ENCODE measurements around the gene RASSF10. TPM values are rescaled to one million over a fixed set of nuclear protein-coding genes. Genes with fewer than 3 reads are reported as not detected.
"Not testable (repeated sequence)": the region's sequence is repeated elsewhere in the genome, so short reads cannot be mapped to it uniquely, and the experiment has no call there.

The RASSF10 gene
- total RNA-seq, 1 donor: under 0.01 TPM

DNA sequence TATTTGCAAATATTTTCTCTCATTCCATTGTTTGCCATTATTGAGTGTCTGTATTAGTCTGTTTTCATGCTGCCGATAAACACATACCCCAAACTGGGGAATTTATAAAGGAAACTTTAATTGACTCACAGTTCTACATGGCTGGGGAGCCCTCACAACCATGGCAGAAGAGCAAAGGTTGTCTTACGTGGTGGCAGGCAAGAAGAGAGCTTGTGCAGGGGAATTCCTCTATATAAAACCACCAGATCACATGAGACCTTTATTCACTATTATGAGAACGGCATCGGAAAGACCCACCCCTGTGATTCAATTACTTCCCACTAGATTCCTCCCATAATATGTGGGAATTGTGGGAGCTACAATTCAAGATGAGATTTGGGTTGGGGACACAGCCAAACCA, 10.2 kb downstream of the RASSF10 start:
- DNase-seq (ENCODE audit: low read depth in 2 of 3, low spot score in 2 of 3): no peak

DNA sequence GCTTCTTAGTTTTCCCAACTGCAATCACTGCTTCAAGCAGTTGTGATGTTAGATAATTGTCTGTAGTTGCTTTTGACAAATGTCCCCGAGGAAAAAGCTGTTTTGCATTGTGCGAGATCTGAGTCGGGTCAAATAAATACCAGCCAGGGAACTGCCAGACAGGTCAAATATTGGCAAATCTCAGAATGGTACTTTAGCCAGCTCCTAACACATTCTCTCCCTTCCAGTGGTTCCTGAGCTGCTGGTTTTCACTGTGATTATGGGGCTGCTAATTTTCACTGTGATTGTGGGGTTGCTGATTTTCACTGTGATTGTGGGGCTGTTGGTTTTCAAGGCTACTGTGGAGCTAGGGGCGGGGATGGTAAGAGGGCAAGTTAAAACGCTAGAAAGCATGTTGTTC, 14.3 kb downstream of the RASSF10 start:
- no peak for DNase-seq (ENCODE audit: low read depth in 2 of 3, low spot score in 2 of 3)

DNA sequence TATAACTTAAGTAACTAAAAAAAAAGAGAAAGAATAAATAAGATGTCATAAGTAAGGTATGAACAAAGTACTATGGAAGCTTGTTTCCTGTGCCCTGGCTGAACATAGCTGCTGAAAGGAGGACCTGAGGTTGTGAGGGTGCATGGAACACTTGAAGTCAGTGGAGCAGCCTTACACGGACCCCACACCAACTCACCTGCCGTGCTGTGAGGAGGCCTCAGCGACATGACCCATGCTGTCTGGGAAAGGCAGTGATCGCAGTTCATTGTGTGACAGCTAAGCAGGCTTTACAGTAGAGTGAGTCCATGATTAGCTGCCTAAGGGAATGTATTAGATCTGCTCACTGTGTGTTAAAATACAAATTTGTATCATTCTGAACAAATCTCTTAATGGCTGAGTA, 17.6 kb downstream of the RASSF10 start:
- DNase-seq (ENCODE audit: low read depth in 2 of 3, low spot score in 2 of 3): no peak

DNA sequence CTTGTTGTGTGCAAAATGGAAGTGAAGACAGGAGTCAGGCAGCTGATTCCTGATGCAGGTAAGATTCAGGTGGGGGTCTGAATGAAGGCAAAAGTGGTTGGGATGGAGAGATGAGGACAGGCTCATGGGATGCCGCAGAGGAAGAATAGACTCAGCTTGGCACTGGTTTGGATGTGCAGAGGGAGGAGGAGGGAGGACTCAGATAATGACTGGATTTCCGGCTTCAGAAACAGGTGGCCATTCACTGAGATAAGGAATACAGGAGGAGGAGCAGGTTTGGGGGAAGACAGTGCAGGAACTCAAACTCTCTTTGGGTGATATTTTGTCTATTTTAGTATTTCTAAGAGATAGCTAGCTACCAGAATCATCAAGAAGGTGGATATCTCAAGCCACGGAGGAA, 19.2 kb downstream of the RASSF10 start:
- no peak for DNase-seq (ENCODE audit: low read depth in 2 of 3, low spot score in 2 of 3)

DNA sequence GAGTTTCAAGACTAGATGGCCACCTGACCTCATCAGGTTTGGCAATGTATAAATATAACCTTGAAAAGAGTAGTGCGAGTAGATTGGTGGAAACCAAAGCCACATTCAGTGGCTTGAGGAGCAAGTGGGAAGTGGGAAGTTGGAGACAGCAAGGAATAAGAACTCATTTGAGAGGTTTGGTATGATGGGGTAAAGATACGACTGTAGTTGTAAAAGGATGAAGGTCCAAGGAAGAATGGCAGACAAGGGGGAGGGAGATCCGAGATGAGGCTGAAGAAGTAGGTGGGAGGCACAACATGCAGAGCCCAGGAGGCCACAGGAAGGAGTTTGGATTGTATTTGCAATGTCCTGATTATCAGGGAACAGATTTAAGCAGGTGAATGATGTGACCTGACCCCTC, 20.8 kb downstream of the RASSF10 start:
- no peak for DNase-seq (ENCODE audit: low read depth in 2 of 3, low spot score in 2 of 3)

DNA sequence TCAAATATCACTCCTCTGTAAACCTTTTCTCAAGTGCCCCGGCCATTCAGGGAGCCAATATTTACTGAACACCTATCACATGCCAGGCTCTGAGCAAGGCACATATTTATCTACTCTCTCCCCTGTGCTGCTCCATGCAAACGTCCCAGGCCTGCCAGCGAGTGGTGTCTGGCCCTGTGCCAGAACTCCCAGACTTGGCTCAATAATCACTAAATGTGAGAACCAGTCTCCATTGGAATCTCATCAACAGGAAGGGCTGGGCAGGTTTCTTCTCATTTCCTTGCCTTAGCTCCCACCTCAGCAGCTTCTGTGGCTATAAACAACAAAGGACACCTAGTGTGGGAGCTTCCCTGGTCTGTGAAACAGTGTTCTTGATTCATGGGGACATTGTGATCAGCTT, 21.7 kb downstream of the RASSF10 start:
- no peak for DNase-seq (ENCODE audit: low read depth in 2 of 3, low spot score in 2 of 3)

DNA sequence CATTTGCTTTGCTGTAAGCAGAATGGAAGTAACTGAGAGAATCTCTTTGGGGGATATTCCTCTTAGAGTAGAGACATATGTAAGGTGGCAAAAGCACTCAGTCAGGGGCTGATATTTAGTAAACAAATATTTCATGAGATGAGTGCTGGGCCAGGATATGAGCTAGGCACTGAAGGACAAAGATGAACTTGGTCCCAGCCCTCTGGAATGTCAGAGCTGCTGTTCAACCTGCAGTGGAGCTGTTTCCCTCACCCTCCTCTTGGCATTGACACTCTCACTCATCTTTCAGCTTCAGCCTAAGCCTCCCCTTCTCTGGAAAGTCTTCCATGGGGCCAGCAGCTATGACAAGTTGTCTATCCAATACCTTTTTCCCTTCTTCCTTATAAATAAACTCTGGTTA, 22.2 kb downstream of the RASSF10 start:
- no peak for DNase-seq (ENCODE audit: low read depth in 2 of 3, low spot score in 2 of 3)

DNA sequence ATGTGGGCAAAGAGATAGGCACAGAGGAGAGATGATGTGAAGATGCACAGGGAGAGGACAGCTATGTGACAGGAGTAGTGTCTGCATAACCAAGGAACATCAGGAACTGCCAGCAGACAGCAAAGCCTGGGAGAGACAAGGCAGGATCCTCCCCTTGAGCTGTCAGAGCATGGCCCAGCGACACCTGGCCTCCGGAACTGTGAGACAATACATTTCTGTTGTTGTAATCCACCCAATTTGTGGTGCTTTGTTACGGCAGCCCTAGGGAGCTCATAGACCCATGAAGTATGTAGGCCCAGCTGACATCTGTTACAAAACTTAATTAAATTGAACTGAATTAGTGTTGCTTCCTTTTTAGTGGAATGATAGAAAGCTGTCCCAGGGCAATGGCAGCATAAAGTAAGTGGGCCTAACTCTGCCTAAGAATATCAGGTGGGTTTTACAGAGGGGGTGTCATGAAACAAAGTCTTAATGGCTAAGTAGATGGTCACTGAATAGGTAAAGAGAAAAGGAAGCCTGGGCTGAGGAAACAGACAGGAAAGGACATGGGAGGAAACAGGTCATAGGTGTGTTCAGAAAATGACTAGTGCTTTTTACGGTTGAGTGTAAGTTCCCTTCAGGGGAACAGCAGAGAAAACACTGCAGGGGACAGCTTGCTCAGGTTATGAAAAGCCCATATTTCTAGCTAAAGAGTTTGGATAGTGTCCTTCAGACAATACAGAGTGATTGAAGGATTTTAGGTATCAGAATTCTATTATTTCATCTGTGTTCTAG, 24.8 kb downstream of the RASSF10 start:
- no peak for DNase-seq (ENCODE audit: low read depth in 2 of 3, low spot score in 2 of 3)

DNA sequence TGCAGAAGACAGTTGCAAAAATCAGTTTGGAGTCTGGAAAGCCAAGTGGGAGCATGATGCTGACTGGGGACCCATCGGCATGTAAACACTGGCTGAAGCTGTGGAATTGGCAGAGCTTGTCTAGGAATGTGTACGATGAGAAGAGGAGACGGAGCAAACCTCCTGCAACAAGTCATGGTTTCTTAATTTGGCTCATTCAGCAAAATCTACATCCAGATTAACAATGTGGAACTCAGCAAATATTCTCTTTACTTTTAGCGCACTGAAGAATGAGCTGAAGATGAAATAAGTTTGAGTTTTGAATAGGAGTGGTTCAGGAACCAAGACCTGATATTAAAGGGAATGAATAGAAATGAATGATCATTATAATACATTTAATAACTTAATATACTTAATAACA, 26.6 kb downstream of the RASSF10 start:
- DNase-seq (ENCODE audit: low read depth in 2 of 3, low spot score in 2 of 3): no peak

DNA sequence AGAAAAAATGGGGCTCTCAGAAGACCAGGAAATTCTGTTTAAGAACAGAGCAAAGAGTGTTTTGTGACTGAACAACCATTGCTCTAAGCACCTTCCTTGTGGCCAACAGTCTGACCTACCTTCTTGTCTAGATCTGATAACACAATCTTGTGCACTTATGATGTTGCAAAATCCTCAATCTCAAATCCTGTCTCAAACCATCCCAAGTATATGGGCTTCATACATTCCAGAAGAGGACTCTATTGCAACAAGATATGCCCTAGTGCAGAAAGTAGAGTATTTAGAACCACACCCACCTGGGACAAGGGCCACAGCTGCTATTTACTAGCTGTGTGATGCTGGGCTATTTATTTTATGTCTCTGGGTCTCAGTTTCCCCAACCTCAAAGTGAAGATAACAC, 27.1 kb downstream of the RASSF10 start:
- DNase-seq (ENCODE audit: low read depth in 2 of 3, low spot score in 2 of 3): no peak

DNA sequence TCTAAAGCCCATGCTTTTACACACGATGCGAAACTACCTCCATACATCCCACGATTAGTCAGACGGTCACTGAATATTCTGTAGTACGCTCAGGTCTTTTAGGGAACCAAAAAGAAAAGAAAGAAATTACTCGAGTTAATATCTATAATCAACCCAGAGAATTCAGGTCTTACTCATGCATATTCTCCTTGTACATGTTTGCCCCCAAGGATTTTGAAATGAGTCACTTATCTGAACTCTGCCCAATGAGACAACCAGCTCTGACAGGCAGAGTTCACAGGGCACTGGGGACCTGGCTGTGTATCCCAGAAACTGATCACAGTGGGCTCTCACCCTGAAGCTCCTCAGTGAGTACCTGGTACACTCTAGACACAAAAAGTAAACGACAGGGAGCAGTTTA, 29.2 kb downstream of the RASSF10 start:
- DNase-seq (ENCODE audit: low read depth in 2 of 3, low spot score in 2 of 3): no peak

DNA sequence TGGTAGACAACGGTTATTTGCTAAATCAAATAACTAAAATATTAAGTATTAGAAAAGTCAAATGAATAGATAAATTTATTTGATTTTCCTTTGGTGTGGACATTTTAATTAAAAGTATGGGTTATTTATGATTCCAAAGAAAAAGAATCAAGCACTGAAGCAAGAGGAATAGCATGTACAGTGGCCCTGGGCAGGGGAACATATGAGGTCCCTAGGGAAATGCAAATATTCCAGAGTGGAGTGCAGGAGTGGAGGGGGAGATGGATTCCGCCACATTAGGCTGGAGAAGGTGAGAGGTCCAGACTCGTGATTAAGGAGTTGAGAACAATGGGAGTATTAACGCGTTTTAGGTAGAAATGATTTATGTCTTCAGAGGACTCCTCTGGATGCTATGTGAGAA, 30.0 kb downstream of the RASSF10 start:
- DNase-seq (ENCODE audit: low read depth in 2 of 3, low spot score in 2 of 3): no peak

DNA sequence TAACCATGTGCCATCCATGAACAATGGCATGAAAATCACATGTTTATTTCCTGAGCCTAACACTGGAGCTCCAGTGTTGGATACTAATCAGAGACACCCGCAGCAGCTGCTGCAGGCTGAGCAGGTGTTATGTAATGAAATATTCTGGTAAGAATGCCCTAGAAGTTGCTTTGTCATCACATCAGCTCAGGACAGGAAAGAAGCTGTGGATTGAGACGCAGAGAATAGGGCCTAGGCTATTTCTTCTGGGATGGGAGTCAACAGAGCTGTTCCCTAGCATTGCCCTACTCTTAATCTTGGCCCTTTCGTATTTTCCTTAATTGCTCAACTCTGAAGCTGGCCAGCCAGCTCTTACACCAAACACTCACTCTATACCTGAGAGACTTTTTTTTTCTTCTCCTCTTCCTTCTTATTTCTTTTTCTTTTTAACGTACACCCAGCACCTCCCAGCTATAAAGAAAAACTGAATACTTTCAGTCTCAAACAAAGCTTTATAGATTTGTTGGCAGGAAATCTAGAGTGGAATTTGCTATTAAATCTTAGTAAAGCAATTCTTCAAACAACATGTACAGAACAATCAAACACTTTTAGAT, 31.9 kb downstream of the RASSF10 start:
- no peak for DNase-seq (ENCODE audit: low read depth in 2 of 3, low spot score in 2 of 3)

DNA sequence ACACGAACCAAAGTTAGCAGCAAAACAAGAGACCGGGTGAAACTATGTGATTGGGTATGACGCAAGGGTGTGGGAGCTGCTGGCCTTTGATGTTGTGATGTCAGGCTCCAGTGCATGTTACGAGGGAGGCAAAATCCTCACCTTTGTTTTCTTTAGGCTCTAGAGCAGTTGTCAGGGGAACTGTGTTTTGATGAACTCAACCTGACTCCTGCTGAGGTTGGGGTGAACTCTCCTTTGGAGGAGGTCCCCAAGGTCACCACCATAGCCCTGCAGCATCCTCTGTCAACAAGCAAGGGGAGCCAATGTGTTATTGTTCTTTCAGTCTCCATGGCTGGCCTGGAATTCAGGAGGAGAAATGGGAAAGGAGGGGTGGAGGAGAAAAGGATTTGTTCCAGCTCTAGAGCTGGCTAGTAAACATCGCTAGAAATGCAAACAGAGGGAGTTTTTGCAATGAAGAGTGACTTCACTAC, 33.8 kb downstream of the RASSF10 start:
- no peak for DNase-seq (ENCODE audit: low read depth in 2 of 3, low spot score in 2 of 3)

DNA sequence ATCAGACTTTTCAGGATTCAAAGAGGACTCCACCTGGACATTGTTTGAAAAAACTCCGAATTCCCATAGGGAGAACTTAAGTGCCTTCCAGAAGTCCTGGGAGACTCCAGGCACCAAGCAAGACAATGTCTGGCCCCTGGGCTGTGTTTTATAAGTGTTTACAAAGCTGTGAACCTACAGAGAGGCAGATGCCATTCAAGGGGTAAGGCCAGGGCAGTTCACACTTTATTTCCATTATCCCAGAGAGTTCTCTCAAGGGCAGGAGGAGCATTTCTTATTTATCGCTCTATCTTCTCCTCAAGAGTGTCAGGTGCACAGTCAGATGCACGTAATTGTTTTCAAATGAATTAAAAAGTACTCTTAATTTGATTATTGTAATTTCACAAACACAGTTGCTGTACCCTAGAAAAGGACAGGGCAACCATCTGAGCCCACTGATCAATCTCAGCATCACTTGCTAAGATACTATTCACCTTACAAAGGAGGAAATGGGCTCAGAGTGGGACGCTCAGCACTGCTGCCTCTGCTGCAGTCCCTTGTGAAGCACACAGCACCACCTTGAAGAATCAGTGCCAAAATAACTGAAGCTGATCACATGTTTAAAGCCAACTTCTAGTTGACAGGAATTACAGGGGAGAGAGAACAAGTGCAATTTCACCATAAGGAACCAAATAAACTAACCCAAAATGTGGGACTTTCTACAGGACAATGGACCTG, 35.0 kb downstream of the RASSF10 start:
- DNase-seq (ENCODE audit: low read depth in 2 of 3, low spot score in 2 of 3): no peak

DNA sequence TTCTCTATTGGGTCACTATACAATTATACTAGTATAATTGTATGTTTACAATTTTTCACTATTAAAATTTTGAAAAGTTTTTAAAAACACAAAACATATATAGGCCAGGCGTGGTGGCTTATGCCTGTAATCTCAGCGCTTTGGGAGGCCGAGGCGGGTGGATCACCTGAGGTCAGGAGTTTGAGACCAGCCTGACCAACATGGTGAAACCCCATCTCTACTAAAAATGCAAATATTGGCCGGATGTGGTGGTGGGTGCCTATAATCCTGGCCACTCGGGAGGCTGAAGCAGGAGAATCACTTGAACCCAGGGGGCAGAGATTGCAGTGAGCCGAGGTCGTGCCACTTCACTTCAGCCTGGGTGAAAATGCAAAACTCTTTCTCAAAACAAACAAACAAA, 36.0 kb downstream of the RASSF10 start:
- not testable (repeated sequence) for DNase-seq (ENCODE audit: low read depth in 2 of 3, low spot score in 2 of 3)

DNA sequence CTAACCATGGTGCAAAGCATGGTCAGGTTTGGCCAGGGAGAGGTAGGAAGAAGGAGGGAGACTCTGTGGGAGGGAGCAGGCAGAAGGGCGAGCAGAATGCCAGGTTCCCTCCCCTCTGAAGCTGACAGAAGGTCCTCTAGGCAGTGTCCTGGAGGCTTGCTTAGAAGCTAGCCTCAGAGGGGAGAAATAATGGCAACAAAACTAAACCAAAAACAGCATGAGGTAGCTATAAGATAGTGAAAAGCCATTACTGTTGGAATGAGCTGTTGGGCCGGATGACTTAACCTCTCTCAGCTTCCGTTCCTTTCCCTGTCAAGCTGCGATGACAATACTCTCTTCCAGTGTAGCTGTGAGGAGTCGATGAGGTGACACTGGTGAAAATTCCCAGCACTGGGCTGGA, 36.6 kb downstream of the RASSF10 start:
- no peak for DNase-seq (ENCODE audit: low read depth in 2 of 3, low spot score in 2 of 3)

DNA sequence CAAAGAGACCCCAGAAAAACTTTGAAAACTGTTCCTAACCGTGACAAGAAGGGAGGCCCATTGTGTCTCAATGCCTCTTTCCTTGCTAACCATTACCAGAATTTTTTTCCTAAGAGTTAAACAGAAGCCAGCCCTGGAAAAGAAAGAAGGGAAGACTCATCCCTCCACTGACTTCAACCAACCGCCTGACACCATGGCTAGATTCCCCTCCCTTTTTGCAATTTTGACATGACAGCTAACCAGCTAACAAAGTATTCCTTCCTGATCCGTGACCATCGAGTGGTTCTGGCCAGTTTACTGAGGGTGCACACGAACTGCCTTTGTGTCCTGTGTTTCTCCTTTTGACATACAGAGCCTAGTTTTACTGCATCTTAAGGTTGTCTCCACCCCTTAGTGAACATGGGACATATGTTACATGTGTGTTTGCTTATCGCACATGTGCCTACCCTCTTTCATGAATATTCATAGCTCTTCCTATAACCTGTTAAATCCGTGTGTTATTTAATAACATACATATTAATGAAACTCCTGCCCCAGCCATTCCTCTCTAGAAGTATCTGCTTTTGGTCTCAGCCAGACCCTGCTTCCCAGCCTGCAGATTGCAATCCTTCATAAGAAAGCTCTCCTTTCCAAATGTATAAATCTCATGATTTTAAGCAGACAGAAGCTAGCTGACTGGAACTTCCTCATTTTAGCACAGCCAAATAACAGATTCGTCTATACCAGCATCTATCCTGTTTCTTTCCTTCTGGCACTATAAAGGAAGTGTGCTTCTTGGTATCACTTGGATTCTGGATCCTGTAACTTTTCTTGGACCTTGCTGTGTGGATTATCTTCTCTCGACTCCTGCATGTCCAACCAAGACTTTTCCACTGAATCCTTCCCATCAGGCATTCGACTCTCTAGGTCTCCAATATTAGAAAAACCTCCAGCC, 37.8 kb downstream of the RASSF10 start:
- peak in 1 of 3 donors; percentile 7 for DNase-seq (ENCODE audit: low read depth in 2 of 3, low spot score in 2 of 3)

DNA sequence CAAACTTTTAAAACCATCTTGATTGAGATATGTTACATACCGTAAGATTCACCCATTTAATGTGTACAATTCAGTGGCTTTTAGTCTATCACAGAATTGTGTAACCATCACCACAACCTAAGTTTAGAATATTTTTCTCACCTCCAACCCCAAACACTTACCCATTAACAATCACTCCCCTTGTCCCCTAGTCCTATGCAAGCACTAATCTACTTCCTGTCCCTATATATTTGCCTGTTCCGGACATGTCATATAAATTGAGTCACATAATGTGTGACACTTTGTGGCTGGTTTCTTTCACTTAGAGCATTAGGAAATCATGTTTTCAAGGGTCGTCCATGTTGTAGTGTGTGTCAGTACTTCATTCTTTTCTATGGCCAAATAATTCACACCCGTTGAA, 38.8 kb downstream of the RASSF10 start:
- DNase-seq (ENCODE audit: low read depth in 2 of 3, low spot score in 2 of 3): no peak

DNA sequence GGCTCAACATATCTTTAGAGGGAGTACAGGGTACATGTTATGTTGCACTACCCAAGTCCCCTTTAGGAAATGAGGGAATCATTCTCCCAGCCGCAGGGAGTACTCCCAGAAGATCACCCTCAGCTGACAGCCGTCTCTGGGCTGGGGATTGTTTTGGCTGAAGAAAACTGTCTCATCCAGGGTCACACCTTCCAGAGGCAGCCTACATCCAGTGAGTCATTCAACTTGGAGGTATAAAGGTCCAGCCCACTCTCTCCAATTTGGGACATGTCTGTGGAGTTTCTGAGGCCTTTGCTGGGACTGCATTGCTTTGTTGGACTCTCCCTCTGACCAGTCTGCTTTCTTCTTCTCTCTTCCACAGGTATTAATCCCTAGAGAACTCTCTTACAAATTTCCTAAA, 42.1 kb downstream of the RASSF10 start:
- DNase-seq (ENCODE audit: low read depth in 2 of 3, low spot score in 2 of 3): no peak

DNA sequence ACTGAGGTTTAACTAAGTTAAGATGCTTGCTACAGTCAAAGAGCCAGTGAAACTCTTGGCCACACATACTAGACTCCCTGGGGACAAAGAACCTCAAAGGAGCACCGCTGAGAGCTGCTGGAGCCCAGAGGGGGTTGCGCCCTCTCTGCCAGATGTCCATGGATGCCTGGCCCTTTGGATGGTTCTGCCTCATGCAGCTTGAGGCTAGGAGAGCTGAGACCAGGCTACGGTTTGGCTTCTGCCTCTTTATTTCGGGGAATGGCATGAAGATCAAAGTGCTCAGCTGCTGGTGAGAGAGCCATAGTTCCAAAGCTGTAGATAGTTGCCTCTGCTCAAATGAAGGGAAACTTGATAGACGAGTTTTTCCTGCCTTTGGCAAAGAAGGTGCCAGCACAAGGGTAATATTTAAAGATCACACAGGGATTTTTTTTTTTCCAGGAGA, 43.0 kb downstream of the RASSF10 start:
- no peak for DNase-seq (ENCODE audit: low read depth in 2 of 3, low spot score in 2 of 3)
